Neural crest cell (in vitro differentiated cells): Measurements from ENCODE around the gene RIOX2. TPM values are rescaled to one million over a fixed set of nuclear protein-coding genes. Genes with fewer than 3 reads are reported as not detected.
"Not testable (repeated sequence)": the region's sequence is repeated elsewhere in the genome, so short reads cannot be mapped to it uniquely, and the experiment has no call there.

Source experiments
- DNase-seq: peaks from one replicate; pipeline ENCODE4 v3.0.0; 2021; ENCODE audit warnings: low read depth, mixed read lengths, low spot score
- H3K27ac Mint-ChIP-seq: one replicate; pipeline ENCODE4 v1.8.0; 2021; ENCODE audit warnings: mild to moderate bottlenecking, mixed read lengths; ENCODE audit not compliant: unreplicated experiment
- H3K27me3 Mint-ChIP-seq: 2 replicates; pipeline ENCODE4 v1.8.0; 2021; ENCODE audit warnings: low read depth, mild to moderate bottlenecking, mixed read lengths
- H3K36me3 Mint-ChIP-seq: 2 replicates; pipeline ENCODE4 v1.8.0; 2021; ENCODE audit warnings: low read depth, mild to moderate bottlenecking, mixed read lengths
- H3K4me1 Mint-ChIP-seq: 2 replicates; pipeline ENCODE4 v1.8.0; 2021; ENCODE audit warnings: mixed read lengths
- H3K4me3 Mint-ChIP-seq: one replicate; pipeline ENCODE4 v1.8.0; 2021; ENCODE audit warnings: mild to moderate bottlenecking, mixed read lengths
- H3K9me3 Mint-ChIP-seq: 2 replicates; pipeline ENCODE4 v1.8.0; 2021; ENCODE audit warnings: mixed read lengths
- CTCF ChIP-seq: fragments of 200-600 bp; sonication (generic); conservative IDR thresholded peaks from 2 replicates; pipeline ENCODE4 v1.5.0; 2021; ENCODE audit warnings: antibody characterized with exemption, mild to moderate bottlenecking
- total RNA-seq: library from RNA; stranded (reverse); gene quantifications from 2 replicates; pipeline ENCODE4 v1.2.1, GENCODE V29; 2021

Gene RIOX2
- total RNA-seq, 1 donor from 2014 or later: 21.0 TPM

GRCh38 chr3:98012979-98013378 lies 40.7 kb upstream of the RIOX2 start:
- no peaks in the 10 kb centered on the region for H3K4me1 Mint-ChIP-seq
- H3K36me3 Mint-ChIP-seq: no peaks in the 10 kb centered on the region
- no peak overlapping the region for H3K27ac Mint-ChIP-seq
- TF ChIP-seq CTCF: no peak
- H3K4me3 Mint-ChIP-seq: no peak overlapping the region
- H3K27me3 Mint-ChIP-seq: no peaks in the 10 kb centered on the region
- DNase-seq: no peak
- peaks cover 5% of the 10 kb centered on the region for H3K9me3 Mint-ChIP-seq

GRCh38 chr3:98010883-98011449 lies 38.7 kb upstream of the RIOX2 start:
- not testable (repeated sequence) for H3K36me3 Mint-ChIP-seq, H3K27me3 Mint-ChIP-seq, H3K9me3 Mint-ChIP-seq, DNase-seq, H3K27ac Mint-ChIP-seq, H3K4me1 Mint-ChIP-seq, H3K4me3 Mint-ChIP-seq

DNA sequence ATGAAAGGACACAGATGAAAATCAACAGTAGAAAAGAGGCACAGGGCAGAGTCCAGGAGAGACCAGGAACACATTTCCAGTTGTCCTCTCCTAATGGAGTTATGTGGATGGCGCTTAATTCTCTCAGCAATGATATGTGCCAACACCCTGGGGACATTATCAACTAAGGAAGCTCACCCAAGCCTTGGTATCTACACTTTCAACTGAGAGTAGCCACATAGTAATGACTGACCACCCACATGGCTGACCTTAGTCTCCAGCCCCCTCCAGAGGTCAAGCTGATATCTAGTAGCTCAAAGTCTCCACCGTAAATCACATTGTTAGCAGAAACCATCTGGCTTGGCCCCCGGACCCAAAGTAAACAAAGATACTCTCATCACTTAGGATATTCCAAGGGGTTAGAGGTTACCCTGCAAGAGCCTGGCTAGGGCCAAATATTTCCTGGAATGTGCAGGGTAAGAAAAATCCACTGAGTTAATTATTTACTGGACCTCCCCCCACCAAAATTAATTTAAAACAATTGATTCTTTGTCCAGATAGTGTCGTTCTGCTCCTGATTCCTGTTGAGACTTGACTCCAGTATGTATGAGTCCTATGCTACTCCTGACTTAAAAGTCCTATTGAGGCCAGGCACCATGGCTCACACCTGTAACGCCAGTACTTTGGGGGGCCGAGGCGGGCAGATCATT lies 38.1 kb upstream of the RIOX2 start:
- DNase-seq: no peak
- Mint-ChIP-seq H3K4me1 (no peaks in the 10 kb centered on the region), H3K4me3 (no peak overlapping the region), H3K9me3 (peaks cover 5% of the 10 kb centered on the region), H3K36me3 (no peaks in the 10 kb centered on the region), H3K27ac (no peak overlapping the region), H3K27me3 (no peaks in the 10 kb centered on the region)
- no peak for TF ChIP-seq CTCF

DNA sequence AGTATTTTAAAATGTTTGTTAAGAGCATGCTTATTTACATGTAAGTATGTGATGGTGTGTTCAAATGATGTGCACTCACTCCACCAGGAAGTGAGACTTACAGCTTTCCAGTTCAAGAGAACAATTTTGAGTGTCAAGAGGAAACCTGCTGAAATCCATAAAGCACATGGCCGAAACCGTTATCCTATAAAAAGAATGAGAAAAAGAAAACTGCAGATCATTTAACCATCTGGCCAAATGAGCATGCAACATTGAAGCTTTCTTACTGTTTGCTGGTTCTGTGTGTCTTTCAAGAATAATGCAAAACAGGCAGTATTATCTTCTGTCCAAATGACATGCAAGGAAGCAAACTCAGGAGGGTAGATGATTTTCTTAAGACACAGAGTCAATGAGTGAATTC lies 36.6 kb upstream of the RIOX2 start:
- no peaks in the 10 kb centered on the region for H3K4me1 Mint-ChIP-seq
- no peak overlapping the region for H3K27ac Mint-ChIP-seq
- H3K4me3 Mint-ChIP-seq: no peak overlapping the region
- no peak for TF ChIP-seq CTCF
- H3K9me3 Mint-ChIP-seq: peaks cover 5% of the 10 kb centered on the region
- H3K36me3 Mint-ChIP-seq: no peaks in the 10 kb centered on the region
- DNase-seq: no peak
- no peaks in the 10 kb centered on the region for H3K27me3 Mint-ChIP-seq

DNA sequence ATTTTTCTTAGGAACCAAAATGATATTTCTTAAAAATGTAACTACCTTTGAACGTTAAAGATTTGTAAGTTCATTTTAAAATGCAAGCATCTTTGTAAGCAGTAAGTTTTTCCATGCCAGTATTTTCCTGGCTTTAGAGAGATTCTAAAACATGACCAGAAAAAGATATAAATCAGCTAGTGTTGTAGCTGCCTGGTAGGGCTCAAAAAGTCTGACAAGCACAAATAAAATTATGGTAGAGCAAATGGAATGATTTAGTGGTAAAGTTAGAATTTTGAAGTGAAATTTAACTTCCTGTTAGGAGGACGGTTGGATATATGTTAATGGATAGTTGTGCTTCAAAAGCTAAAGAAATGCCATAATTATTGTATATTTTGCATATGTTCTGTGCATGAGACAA lies 33.2 kb upstream of the RIOX2 start:
- Mint-ChIP-seq H3K27me3 (no peaks in the 10 kb centered on the region), H3K36me3 (no peaks in the 10 kb centered on the region), H3K9me3 (no peaks in the 10 kb centered on the region), H3K4me3 (no peak overlapping the region), H3K27ac (no peak overlapping the region), H3K4me1 (peaks cover 6% of the 10 kb centered on the region)
- no peak for TF ChIP-seq CTCF
- no peak for DNase-seq

GRCh38 chr3:98004721-98005120 lies 32.5 kb upstream of the RIOX2 start:
- Mint-ChIP-seq H3K36me3 (no peaks in the 10 kb centered on the region), H3K4me1 (peaks cover 6% of the 10 kb centered on the region)

More at GRCh38 chr3:98004721-98005120, 32.5 kb upstream of the RIOX2 start:
- H3K4me3 Mint-ChIP-seq: no peak overlapping the region
- no peak for TF ChIP-seq CTCF
- H3K27me3 Mint-ChIP-seq: no peaks in the 10 kb centered on the region
- H3K27ac Mint-ChIP-seq: no peak overlapping the region
- no peak for DNase-seq
- H3K9me3 Mint-ChIP-seq: no peaks in the 10 kb centered on the region
